GM18498 (cell line): ENCODE data around the gene RPS6KA4.

Source experiments
- ATAC-seq: cut with Tn5 transposase; IDR thresholded peaks from one replicate; pipeline ENCODE4 v1.9.1; 2021; ENCODE audit warnings: mild to moderate bottlenecking, moderate library complexity; ENCODE audit not compliant: unreplicated experiment

The RPS6KA4 gene

GRCh38 chr11:64364435-64364834, 5.5 kb downstream of the RPS6KA4 start:
- ATAC-seq: no peak

GRCh38 chr11:64364911-64365310, 5.9 kb downstream of the RPS6KA4 start:
- ATAC-seq: no peak

GRCh38 chr11:64366751-64367150, 7.8 kb downstream of the RPS6KA4 start:
- ATAC-seq: no peak

GRCh38 chr11:64367931-64368672, 9.1 kb downstream of the RPS6KA4 start:
- ATAC-seq: no peak

- ATAC-seq: no peak
Observed at GRCh38 chr11:64368673-64369074, 9.7 kb downstream of the RPS6KA4 start.

GRCh38 chr11:64369440-64370421, 10.8 kb downstream of the RPS6KA4 start:
- no peak for ATAC-seq

GRCh38 chr11:64371201-64371600, 12.2 kb downstream of the RPS6KA4 start:
- no peak for ATAC-seq

- no peak for ATAC-seq
Observed at GRCh38 chr11:64372021-64372420, 13.1 kb downstream of the RPS6KA4 start.

- ATAC-seq: no peak
Observed at GRCh38 chr11:64372802-64373597, 14.0 kb downstream of the RPS6KA4 start.

- no peak for ATAC-seq
Observed at GRCh38 chr11:64373598-64373974, 14.6 kb downstream of the RPS6KA4 start.

GRCh38 chr11:64376071-64376470, 17.1 kb downstream of the RPS6KA4 start:
- ATAC-seq: no peak

- no peak for ATAC-seq
Observed at GRCh38 chr11:64378335-64378880, 19.4 kb downstream of the RPS6KA4 start.

- ATAC-seq: no peak
Observed at GRCh38 chr11:64379160-64379559, 20.2 kb downstream of the RPS6KA4 start.

GRCh38 chr11:64379817-64380709, 21.1 kb downstream of the RPS6KA4 start:
- ATAC-seq: no peak

GRCh38 chr11:64381350-64381749, 22.4 kb downstream of the RPS6KA4 start:
- ATAC-seq: no peak

GRCh38 chr11:64382047-64382446, 23.1 kb downstream of the RPS6KA4 start:
- ATAC-seq: no peak

- ATAC-seq: no peak
Observed at GRCh38 chr11:64382586-64382985, 23.6 kb downstream of the RPS6KA4 start.

GRCh38 chr11:64383580-64383979, 24.6 kb downstream of the RPS6KA4 start:
- ATAC-seq: no peak

- ATAC-seq: no peak
Observed at GRCh38 chr11:64384028-64384737, 25.2 kb downstream of the RPS6KA4 start.
